Neural cell (in vitro differentiated cells): ENCODE measurements around the gene SLC22A16. TPM values are rescaled to one million over a fixed set of nuclear protein-coding genes. Genes with fewer than 3 reads are reported as not detected.

Experiments used
- H2AFZ ChIP-seq: fragments of 200-600, 300-800 bp; sonication (generic), shearing (Covaris generic); 2 replicates; pipeline ENCODE4 v1.6.0; 2014; ENCODE audit warnings: low read depth, mild to moderate bottlenecking, antibody characterized with exemption, low read length, moderate library complexity
- H3F3A ChIP-seq: fragments of 200-600 bp; shearing (Covaris generic); 2 replicates; pipeline ENCODE4 v1.6.1; 2016; ENCODE audit warnings: mild to moderate bottlenecking, moderate library complexity, mixed read lengths, antibody characterized with exemption, low read length; ENCODE audit not compliant: insufficient read depth, poor library complexity, severe bottlenecking
- H3K27ac ChIP-seq: fragments of 200-600, 300-800 bp; sonication (generic), shearing (Covaris generic); 2 replicates; pipeline ENCODE4 v1.5.1; 2014; ENCODE audit warnings: mild to moderate bottlenecking, low read length, moderate library complexity
- H3K27me3 ChIP-seq: fragments of 300-800, 200-600 bp; sonication (generic), shearing (Covaris generic); 2 replicates; pipeline ENCODE4 v1.6.0; 2014; ENCODE audit warnings: mild to moderate bottlenecking, low read depth, low read length, moderate library complexity; ENCODE audit not compliant: insufficient read depth
- H3K36me3 ChIP-seq: fragments of 300-800, 200-600 bp; sonication (generic), shearing (Covaris generic); 2 replicates; pipeline ENCODE4 v1.5.1; 2014; ENCODE audit warnings: mild to moderate bottlenecking, antibody characterized with exemption, low read length, moderate library complexity; ENCODE audit not compliant: insufficient read depth
- H3K4me2 ChIP-seq: fragments of 300-800, 200-600 bp; sonication (generic), shearing (Covaris generic); 2 replicates; pipeline ENCODE4 v1.6.0; 2014; ENCODE audit warnings: mild to moderate bottlenecking, low read length
- H3K4me3 ChIP-seq: fragments of 300-800, 200-600 bp; sonication (generic), shearing (Covaris generic); 2 replicates; pipeline ENCODE4 v1.5.1; 2014; ENCODE audit warnings: mild to moderate bottlenecking, low read length, moderate library complexity
- H3K79me2 ChIP-seq: fragments of 200-600 bp; shearing (Covaris generic); replicated peaks from 2 replicates; pipeline ENCODE4 v1.6.0; 2014; ENCODE audit warnings: mild to moderate bottlenecking, low read length, moderate library complexity; ENCODE audit not compliant: insufficient read depth
- H3K9ac ChIP-seq: fragments of 300-800, 200-600 bp; sonication (generic), shearing (Covaris generic); 2 replicates; pipeline ENCODE4 v1.6.1; 2016; ENCODE audit warnings: mild to moderate bottlenecking, low read length, mixed read lengths
- H3K9me2 ChIP-seq: fragments of 200-600 bp; shearing (Covaris generic); 2 replicates; pipeline ENCODE4 v1.6.1; 2016; ENCODE audit warnings: mild to moderate bottlenecking, low read length, mixed read lengths; ENCODE audit not compliant: insufficient read depth
- H3K9me3 ChIP-seq: fragments of 200-600, 300-800 bp; sonication (generic), shearing (Covaris generic); 2 replicates; pipeline ENCODE4 v1.6.1; 2016; ENCODE audit warnings: mild to moderate bottlenecking, mixed run types, low read length, moderate library complexity, mixed read lengths
- H4K20me1 ChIP-seq: fragments of 200-600 bp; shearing (Covaris generic); 2 replicates; pipeline ENCODE4 v1.6.1; 2016; ENCODE audit warnings: mild to moderate bottlenecking, mixed run types; ENCODE audit not compliant: insufficient read depth
- EP300 ChIP-seq: fragments of 450-650 bp; conservative IDR thresholded peaks from 2 replicates; pipeline ENCODE4 v1.6.1; 2014; ENCODE audit warnings: antibody characterized with exemption, mild to moderate bottlenecking, moderate library complexity; ENCODE audit not compliant: poor library complexity, severe bottlenecking
- EZH2 ChIP-seq: fragments of 200-600, 300-800 bp; shearing (Covaris generic), sonication (generic); IDR thresholded peaks from 2 replicates; pipeline ENCODE4 v1.6.1; 2014; ENCODE audit warnings: antibody characterized with exemption, low read length, borderline replicate concordance, mild to moderate bottlenecking; ENCODE audit not compliant: insufficient read depth, poor library complexity, severe bottlenecking
- MXI1 ChIP-seq: fragments of 450-650 bp; conservative IDR thresholded peaks from 2 replicates; pipeline ENCODE4 v1.6.1; 2014; ENCODE audit warnings: antibody characterized with exemption, mild to moderate bottlenecking; ENCODE audit not compliant: poor library complexity, severe bottlenecking
- POLR2AphosphoS5 ChIP-seq: IDR thresholded peaks from 2 replicates; pipeline ENCODE4 v1.6.1; 2012
- RAD21 ChIP-seq: fragments of 450-650 bp; conservative IDR thresholded peaks from 2 replicates; pipeline ENCODE4 v1.6.1; 2014; ENCODE audit warnings: antibody characterized with exemption, mild to moderate bottlenecking, moderate library complexity
- REST ChIP-seq: IDR thresholded peaks from 2 replicates; pipeline ENCODE4 v1.6.1; 2012; ENCODE audit warnings: borderline replicate concordance
- SMC3 ChIP-seq: fragments of 450-650 bp; conservative IDR thresholded peaks from 2 replicates; pipeline ENCODE4 v1.6.1; 2014; ENCODE audit warnings: antibody characterized with exemption, mild to moderate bottlenecking, moderate library complexity; ENCODE audit not compliant: poor library complexity
- TAF1 ChIP-seq: IDR thresholded peaks from 2 replicates; pipeline ENCODE4 v1.6.1; 2012; ENCODE audit warnings: low read depth
- polyA plus RNA-seq: library from polyadenylated mRNA; depleted of rRNA; stranded (reverse); fragments of >200 nt; gene quantifications from 2 replicates; pipeline ENCODE4 v1.2.3, GENCODE V29; 2014
- TF ChIP-seq, protein P1 (sequence below): fragments of 450-650 bp; IDR thresholded peaks from 2 replicates; pipeline ENCODE4 v1.5.1; 2014; ENCODE audit warnings: antibody characterized with exemption, mild to moderate bottlenecking, moderate library complexity; ENCODE audit not compliant: poor library complexity, severe bottlenecking

SLC22A16 gene
- polyA plus RNA-seq, 1 donor from 2014 or later, result not detected

- Histone ChIP-seq H3K79me2 (no peaks in the 10 kb centered on the region), H3K4me3 (no peak overlapping the region), H3K4me2 (no peak overlapping the region), H4K20me1 (no peaks in the 10 kb centered on the region), H2AFZ (no peak overlapping the region), H3F3A (no peaks in the 10 kb centered on the region), H3K27me3 (no peaks in the 10 kb centered on the region), H3K9ac (no peak overlapping the region), H3K27ac (no peak overlapping the region), H3K9me2 (no peaks in the 10 kb centered on the region), H3K36me3 (no peaks in the 10 kb centered on the region), H3K9me3 (no peaks in the 10 kb centered on the region)
- TF ChIP-seq POLR2AphosphoS5, result no peak
- TF ChIP-seq EZH2, result no peak
- TF ChIP-seq REST, result no peak
Measured at GRCh38 chr6:110395221-110395620, 81.2 kb downstream of the SLC22A16 start.

DNA sequence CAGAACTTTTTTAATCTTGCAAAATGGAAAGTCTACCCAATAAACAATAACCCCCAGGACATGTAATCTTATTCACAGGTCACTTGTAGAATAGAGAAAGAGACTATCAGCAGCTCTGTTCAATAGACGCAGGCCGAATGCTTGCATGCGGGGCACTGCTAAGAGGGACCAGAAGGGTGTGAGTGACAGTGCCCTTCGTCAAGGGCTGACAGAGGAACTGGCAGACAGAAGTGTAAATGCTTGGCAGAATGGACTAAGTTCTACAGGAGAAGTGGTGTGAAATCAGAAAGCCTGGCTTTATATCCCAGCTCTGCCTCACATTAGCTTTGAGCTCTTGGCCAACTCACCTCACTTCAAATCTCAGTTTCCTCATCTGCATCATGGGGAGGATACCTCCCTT lies 82.0 kb downstream of the SLC22A16 start:
- H3K36me3 ChIP-seq, result no peaks in the 10 kb centered on the region
- no peaks in the 10 kb centered on the region for H3K79me2 ChIP-seq
- H3K27me3 ChIP-seq, result no peaks in the 10 kb centered on the region
- no peak overlapping the region for H3K4me3 ChIP-seq
- no peak overlapping the region for H3K9ac ChIP-seq
- no peak overlapping the region for H2AFZ ChIP-seq
- no peaks in the 10 kb centered on the region for H3K9me2 ChIP-seq
- TF ChIP-seq TAF1 (no peak), POLR2AphosphoS5 (no peak), EP300 (no peak), MXI1 (no peak), SMC3 (no peak), EZH2 (no peak), REST (no peak), RAD21 (no peak)
- TF ChIP-seq, protein P1, sequence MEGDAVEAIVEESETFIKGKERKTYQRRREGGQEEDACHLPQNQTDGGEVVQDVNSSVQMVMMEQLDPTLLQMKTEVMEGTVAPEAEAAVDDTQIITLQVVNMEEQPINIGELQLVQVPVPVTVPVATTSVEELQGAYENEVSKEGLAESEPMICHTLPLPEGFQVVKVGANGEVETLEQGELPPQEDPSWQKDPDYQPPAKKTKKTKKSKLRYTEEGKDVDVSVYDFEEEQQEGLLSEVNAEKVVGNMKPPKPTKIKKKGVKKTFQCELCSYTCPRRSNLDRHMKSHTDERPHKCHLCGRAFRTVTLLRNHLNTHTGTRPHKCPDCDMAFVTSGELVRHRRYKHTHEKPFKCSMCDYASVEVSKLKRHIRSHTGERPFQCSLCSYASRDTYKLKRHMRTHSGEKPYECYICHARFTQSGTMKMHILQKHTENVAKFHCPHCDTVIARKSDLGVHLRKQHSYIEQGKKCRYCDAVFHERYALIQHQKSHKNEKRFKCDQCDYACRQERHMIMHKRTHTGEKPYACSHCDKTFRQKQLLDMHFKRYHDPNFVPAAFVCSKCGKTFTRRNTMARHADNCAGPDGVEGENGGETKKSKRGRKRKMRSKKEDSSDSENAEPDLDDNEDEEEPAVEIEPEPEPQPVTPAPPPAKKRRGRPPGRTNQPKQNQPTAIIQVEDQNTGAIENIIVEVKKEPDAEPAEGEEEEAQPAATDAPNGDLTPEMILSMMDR, result no peak
- no peaks in the 10 kb centered on the region for H3F3A ChIP-seq
- no peak overlapping the region for H3K27ac ChIP-seq
- no peaks in the 10 kb centered on the region for H3K9me3 ChIP-seq
- no peak overlapping the region for H3K4me2 ChIP-seq
- no peaks in the 10 kb centered on the region for H4K20me1 ChIP-seq
